ENCODE data around the gene KRT12.
A peak's percentile ranks its signal among the peaks of the same experiment; 100 is the strongest.

KRT12 gene
- total RNA-seq: 0 reads per million in 4 experiments

- DNase-seq: no peak
Measured at GRCh38 chr17:40866838-40867237, at the start of gene KRT12. KRT12 (minus strand) TSS chr17:40867223; CDS start chr17:40867186, 37 bp downstream.

GRCh38 chr17:40916366-40916765, 49.3 kb upstream of the KRT12 start:
- no peak for DNase-seq

GRCh38 chr17:40915721-40916256, 48.8 kb upstream of the KRT12 start:
- no peak for DNase-seq

- no peak for DNase-seq
Measured at GRCh38 chr17:40915199-40915661, 48.2 kb upstream of the KRT12 start.

- no peak for DNase-seq
Measured at GRCh38 chr17:40914075-40914855, 47.2 kb upstream of the KRT12 start.

DNA sequence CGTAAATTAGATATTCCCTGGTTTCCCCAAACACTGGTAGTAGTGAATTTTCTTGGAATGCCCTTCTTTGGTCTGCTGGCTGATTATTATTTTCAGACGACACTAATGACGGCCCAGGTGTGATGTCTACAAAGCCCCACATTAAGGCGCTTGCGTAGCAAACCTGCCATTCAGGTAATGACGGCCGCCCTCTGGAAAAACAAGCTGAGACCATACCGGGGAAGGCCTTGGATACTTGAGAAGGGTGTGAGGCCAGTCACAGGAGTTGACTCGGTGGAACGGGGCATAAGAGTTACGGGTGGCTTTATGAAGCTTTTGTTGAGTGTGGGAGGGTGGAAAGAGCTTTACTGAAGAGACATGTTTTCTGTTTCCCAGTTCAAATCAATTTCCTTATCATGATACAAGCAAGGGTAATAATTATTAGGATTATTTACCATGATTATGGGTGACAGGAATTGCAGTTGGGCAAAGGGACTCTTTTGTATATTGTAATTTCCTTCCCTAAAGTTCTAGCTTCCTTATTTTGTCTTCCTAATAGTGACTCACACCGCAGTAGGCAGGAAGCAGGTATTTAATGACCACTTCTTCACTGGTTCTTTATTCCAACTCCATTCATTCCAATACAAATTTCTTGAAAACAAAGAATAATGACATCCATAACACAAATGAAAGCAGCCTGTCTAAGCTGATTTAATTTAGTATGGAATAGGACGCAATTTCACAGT, 45.6 kb upstream of the KRT12 start:
- no peak for DNase-seq

DNA sequence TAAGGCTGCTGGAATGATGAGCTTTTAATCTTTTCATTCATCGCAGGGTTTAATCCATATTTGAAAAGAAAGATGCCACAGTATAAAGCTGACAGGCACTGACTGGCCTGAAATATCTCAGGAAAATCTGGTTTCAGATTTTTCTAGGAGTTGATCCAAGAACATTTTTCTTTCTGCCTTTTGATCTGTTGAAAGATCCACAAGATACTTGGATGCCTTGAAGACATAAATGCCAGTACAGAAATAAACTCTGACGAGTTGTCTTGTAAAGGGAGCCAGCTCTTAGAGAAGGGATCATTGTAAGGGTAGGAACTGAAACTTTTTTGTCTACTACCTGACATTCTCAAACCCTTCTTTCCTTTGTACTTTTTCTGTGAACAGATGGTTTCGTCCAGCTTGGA, 43.4 kb upstream of the KRT12 start:
- DNase-seq: no peak

GRCh38 chr17:40909755-40910154, 42.7 kb upstream of the KRT12 start:
- no peak for DNase-seq

DNA sequence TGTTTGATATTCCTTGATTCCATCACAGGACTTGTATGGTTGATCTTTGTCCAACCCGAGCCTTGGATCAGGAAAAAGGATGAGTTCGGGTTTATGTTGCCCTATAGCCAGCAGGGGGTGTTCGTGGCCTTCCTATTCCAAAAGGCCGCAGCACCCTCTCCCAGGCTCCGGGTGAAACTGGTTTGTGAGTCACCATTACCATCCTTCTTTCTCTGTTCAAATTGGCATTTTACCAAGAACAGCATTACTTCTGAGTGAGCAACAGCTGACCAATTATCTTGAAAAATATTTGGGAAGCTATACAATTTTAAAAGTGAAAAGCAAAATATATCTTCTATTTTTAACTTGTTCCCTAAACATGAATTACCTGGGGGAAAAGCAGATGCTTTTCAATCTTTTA, 42.3 kb upstream of the KRT12 start:
- peak; percentile 53 for DNase-seq

DNA sequence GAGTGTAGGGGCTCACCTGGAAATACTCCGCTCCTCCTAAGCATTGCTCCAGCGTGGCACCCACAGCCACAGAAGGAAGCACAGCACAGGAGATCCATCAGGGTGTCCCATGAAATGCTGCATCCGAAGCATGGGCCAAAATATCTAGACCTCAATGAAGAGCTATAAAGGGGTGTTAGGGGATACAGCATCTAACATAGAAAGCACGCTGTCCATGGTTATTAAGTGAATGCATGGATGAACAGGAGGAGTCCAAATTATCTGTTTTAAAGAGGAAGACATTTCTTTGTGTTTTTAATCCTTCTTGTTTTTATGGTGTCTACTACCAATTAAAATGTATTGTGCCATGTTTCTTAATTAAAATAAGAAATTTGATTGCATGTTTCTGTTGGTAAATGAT, 39.6 kb upstream of the KRT12 start:
- no peak for DNase-seq

DNA sequence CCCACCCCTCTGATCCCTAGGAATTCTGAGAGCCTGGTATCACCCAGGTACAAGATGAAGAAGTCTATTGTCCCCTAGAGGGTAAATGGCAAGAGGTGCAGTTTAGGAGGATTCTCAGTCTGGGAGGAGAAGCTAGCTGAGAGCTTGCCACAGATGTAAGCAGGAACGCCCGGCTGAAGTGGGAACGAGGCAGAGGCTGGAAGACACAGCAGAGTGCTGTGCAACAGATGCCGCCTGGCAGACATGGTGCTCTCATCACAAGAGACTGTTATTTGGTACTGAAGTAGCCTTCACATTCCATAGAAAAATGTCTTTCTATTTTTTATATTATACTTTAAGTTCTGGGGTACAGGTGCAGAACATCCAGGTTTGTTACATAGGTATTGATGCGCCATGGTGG, 38.3 kb upstream of the KRT12 start:
- DNase-seq: no peak

DNA sequence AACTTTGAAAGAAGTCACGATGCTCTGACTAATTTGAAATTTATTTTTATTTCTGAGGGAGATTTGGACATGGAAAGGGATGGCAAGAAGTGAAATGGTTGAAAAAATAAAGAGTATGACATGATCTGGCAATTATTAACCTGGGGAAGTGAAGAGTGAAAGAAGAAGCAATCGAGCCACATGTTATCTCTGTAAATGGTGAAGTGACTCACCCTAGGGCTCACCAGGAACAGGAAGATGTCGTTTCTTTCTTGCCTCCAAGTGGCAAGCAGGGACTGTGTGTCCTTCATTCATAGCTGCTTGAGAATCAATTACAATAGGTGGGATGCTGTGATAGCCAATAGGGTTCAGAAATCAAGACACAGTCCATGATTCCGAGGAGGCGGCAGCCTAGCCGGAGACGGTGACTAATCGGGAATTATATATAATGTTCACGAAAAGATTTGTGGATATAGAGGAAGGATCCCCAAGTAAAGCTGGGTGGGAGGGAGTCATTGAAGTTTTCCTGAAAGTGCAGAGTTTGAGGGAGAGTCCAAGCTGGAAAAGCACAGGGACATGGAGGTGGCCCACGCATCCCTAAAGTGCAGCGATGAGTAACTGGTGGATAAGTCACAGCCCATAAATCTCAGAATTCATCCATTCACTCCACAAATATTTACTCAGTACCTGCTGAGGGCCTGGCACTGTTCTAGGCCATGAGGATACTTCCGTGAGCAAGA, 36.3 kb upstream of the KRT12 start:
- no peak for DNase-seq

- no peak for DNase-seq
Measured at GRCh38 chr17:40902498-40902897, 35.5 kb upstream of the KRT12 start.

GRCh38 chr17:40901981-40902474, 35.0 kb upstream of the KRT12 start:
- no peak for DNase-seq

- DNase-seq: no peak
Measured at GRCh38 chr17:40900809-40901356, 33.9 kb upstream of the KRT12 start.

GRCh38 chr17:40896916-40897455, 30.0 kb upstream of the KRT12 start:
- DNase-seq: no peak

- DNase-seq: no peak
Measured at GRCh38 chr17:40895106-40895730, 28.2 kb upstream of the KRT12 start.

GRCh38 chr17:40888196-40888720, 21.2 kb upstream of the KRT12 start:
- DNase-seq: no peak

GRCh38 chr17:40886090-40886489, 19.1 kb upstream of the KRT12 start:
- DNase-seq: no peak

GRCh38 chr17:40884708-40885512, 17.9 kb upstream of the KRT12 start, which contains the start of gene KRT20:
KRT20 (minus strand) TSS chr17:40885242; CDS start chr17:40885185, 57 bp downstream.
- no peak for DNase-seq
